RKO (cell line): Measurements from ENCODE around the gene PPIL4.

Experiments
- DNase-seq: peaks from one replicate; pipeline ENCODE4 v3.0.0-alpha.2; 2016; ENCODE audit warnings: low spot score

Gene PPIL4

GRCh38 chr6:149458806-149459205 is 87.0 kb downstream of the PPIL4 start:
- DNase-seq = no peak

DNA sequence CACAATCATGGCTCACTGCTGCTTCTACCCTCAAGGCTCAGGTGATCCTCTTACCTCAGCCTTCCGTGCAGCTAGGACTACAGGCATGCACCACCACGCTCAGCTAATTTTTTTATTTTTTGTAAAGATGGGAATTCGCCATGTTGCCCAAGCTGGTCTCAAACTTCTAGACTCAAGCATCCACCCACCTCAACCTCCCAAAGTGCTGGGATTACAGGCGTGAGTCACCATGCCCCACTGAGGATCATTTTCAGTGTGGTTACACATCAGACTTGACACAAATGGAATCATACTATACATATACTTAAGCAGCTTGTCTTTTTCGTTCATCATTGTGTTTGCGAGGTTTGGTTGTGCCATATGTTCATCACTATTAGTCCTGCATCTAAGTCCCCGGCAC is 87.6 kb downstream of the PPIL4 start:
- DNase-seq = no peak

DNA sequence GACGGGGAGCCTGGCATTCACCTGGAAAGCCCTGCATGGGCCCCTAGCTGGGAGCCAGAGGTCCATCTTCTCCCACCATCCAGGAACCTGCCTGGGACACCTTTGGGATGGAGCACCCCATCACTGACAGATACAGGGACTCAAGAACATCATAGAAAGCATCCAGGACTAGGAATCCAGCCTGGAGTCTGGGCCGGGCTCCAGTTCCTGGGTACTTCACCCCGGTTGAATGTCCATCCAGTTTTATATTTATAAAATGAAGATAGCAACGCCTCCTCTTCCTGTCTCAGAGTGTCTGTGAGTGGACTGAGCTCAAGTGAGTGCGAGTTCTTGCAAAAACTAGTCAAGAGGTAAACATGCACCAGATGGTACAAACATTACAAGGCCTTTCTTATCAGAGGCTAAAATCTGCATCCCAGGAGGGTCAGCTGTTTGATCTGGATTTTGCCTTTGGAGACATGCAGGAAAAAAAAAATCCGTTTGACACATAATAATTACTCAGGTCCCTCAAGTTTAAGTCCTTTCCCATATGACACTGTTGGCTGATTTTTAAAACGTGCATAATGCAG is 88.4 kb downstream of the PPIL4 start:
- no peak for DNase-seq

DNA sequence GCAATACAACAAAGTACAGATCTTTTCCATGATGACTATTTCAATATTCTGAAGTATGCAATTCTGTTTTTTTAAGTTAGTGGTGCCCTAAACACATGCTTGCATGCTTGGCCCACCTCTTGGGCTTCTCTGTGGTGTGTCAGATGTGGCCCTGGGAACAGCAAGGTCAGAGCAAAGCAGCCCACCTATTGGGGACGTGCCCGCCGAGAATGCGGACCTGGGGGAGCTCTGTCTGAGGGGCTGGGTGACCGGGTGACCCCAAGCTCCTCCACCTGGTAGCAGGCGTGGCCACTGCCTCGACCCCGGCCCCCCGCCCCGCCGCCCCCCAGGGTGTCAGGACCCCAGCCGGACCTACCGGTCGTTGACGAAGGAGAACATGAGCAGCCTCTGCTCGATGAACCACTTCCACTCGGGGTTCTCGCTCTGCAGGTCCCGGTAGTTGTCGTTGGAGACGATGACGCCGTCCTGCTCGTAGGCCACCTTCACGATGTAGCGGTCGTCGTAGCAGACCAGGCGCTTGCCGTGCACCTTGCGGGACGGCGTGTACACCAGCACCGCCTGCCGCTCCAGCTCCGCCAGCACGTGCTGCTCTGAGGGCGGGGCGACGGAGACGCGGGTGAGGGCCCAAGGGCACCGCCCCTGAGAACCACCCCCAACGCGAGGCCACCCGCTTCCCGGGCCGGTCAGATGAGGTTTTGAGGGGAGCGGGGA is 89.4 kb downstream of the PPIL4 start:
- DNase-seq = no peak

GRCh38 chr6:149455031-149455732 is 90.7 kb downstream of the PPIL4 start:
- no peak for DNase-seq
